ENCODE measurements around the gene PARL. TPM values are rescaled to one million over a fixed set of nuclear protein-coding genes. Genes with fewer than 3 reads are reported as not detected.

The PARL gene
- total and polyA plus RNA-seq, 9 of the 15 experiments (the other 6 are each of a cell fraction or from before 2014, with no cell fraction given): 39.5 to 82.4 (median 57.4) TPM

DNA sequence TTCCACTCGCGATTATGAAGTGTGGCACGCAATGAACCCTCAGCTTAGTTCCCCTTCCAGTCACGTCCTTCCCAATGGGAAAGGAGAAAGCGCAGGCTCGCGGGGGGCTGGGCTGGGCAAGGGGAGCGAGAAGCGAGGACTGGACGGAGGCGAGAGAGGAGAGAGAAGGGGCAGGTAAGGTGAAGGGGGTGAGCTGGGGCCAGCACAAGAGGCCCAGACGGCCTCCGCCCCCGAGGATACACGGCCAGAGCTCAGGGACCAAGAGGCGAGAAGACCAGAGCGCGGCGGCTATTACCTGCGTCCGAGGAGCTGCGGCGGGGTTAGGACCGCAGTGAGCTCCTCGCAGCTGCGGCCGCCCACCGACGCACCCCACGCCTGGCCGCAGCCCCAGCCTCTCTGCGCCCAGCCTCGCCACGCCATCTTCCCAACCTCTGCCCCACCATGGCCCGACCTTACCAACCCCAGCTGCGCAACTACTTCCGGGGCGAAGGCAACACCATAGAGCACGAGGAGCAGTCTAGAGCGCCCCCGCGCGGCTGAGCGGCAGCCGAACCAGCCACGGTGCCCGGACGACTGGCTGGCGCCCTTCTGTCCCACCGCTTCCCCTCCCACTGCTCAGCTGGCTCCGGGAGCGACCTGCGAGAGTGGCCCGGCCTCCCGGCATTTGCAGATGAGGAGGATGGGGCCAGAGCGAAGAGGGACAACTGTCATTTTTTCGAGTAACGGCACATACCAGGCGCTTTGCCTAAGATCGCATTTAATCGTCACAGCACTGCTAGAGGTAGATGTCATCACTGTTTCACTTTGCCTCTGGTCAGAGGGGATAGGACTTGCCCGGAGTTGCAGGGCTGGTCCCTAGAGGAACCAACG lies at the start of gene PARL (continued):
- TF ChIP-seq, protein P1, sequence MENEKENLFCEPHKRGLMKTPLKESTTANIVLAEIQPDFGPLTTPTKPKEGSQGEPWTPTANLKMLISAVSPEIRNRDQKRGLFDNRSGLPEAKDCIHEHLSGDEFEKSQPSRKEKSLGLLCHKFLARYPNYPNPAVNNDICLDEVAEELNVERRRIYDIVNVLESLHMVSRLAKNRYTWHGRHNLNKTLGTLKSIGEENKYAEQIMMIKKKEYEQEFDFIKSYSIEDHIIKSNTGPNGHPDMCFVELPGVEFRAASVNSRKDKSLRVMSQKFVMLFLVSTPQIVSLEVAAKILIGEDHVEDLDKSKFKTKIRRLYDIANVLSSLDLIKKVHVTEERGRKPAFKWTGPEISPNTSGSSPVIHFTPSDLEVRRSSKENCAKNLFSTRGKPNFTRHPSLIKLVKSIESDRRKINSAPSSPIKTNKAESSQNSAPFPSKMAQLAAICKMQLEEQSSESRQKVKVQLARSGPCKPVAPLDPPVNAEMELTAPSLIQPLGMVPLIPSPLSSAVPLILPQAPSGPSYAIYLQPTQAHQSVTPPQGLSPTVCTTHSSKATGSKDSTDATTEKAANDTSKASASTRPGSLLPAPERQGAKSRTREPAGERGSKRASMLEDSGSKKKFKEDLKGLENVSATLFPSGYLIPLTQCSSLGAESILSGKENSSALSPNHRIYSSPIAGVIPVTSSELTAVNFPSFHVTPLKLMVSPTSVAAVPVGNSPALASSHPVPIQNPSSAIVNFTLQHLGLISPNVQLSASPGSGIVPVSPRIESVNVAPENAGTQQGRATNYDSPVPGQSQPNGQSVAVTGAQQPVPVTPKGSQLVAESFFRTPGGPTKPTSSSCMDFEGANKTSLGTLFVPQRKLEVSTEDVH (IDR thresholded peaks at IDR 0.05; ENCODE audit: low read depth, partially characterized antibody): peak; percentile 52
- TF ChIP-seq ADNP (tag; IDR thresholded peaks at IDR 0.05) (0 out of 2 replicates have a peak, but pooled peaks have one; percentile 1), DNMT1 (IDR thresholded peaks at IDR 0.05) (no peak), ZFP30 (CRISPR knock-in tag; IDR thresholded peaks at IDR 0.05; ENCODE audit: borderline replicate concordance) (no peak), ZNF431 (CRISPR knock-in tag; IDR thresholded peaks at IDR 0.05) (peak; percentile 57), POLR2AphosphoS5 (IDR thresholded peaks at IDR 0.05; ENCODE audit: control insufficient read depth, insufficient read depth, low read depth, low read length) (peak; percentile 85; the same call in 1 of the 2 replicates), POLR2AphosphoS2 (IDR thresholded peaks at IDR 0.05; ENCODE audit: low read length) (no peak), SLC30A9 (CRISPR knock-in tag; IDR thresholded peaks at IDR 0.05) (no peak), ILF3 (IDR thresholded peaks at IDR 0.05; ENCODE audit: borderline replicate concordance) (no peak), PHB2 (IDR thresholded peaks at IDR 0.05; ENCODE audit: low read depth) (no peak; the same call in 1 of the 2 replicates), PCBP1 (IDR thresholded peaks at IDR 0.05; ENCODE audit: low read depth, low read length, poor library complexity, severe bottlenecking) (peak; percentile 67), PYGO2 (tag; IDR thresholded peaks at IDR 0.05) (no peak), ZNF586 (CRISPR knock-in tag; conservative IDR thresholded peaks at IDR 0.05) (no peak), MCM3 (IDR thresholded peaks at IDR 0.05) (no peak), PTTG1 (tag; IDR thresholded peaks at IDR 0.05; ENCODE audit: low read depth) (no peak), GTF2A2 (tag; IDR thresholded peaks at IDR 0.05) (no peak), ELF1 (tag; IDR thresholded peaks at IDR 0.05) (peak; percentile 75), KLF10 (CRISPR knock-in tag; IDR thresholded peaks at IDR 0.05) (no peak), CBFA2T3 (IDR thresholded peaks at IDR 0.05) (no peak), ZSCAN32 (CRISPR knock-in tag; IDR thresholded peaks at IDR 0.05) (no peak), SRSF7 (optimal IDR thresholded peaks at IDR 0.05; ENCODE audit: low read depth, low read length) (no peak)
- TF ChIP-seq, protein P2, sequence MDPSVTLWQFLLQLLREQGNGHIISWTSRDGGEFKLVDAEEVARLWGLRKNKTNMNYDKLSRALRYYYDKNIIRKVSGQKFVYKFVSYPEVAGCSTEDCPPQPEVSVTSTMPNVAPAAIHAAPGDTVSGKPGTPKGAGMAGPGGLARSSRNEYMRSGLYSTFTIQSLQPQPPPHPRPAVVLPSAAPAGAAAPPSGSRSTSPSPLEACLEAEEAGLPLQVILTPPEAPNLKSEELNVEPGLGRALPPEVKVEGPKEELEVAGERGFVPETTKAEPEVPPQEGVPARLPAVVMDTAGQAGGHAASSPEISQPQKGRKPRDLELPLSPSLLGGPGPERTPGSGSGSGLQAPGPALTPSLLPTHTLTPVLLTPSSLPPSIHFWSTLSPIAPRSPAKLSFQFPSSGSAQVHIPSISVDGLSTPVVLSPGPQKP (CRISPR knock-in tag; IDR thresholded peaks at IDR 0.05): no peak
- TF ChIP-seq, protein P3, sequence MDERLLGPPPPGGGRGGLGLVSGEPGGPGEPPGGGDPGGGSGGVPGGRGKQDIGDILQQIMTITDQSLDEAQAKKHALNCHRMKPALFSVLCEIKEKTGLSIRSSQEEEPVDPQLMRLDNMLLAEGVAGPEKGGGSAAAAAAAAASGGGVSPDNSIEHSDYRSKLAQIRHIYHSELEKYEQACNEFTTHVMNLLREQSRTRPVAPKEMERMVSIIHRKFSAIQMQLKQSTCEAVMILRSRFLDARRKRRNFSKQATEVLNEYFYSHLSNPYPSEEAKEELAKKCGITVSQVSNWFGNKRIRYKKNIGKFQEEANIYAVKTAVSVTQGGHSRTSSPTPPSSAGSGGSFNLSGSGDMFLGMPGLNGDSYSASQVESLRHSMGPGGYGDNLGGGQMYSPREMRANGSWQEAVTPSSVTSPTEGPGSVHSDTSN (CRISPR knock-in tag; IDR thresholded peaks at IDR 0.05; ENCODE audit: low read depth): no peak
- TF ChIP-seq, protein P3 (tag; conservative IDR thresholded peaks at IDR 0.05; ENCODE audit: low read depth): no peak
